Measurements from ENCODE around the gene OR10V1. TPM values are rescaled to one million over a fixed set of nuclear protein-coding genes. Genes with fewer than 3 reads are reported as not detected.

OR10V1 gene
- total and polyA plus RNA-seq, 2 donors from 2014 or later, result not detected

- Histone ChIP-seq H3K9me3 (ENCODE audit: control insufficient read depth in 2 of 3, insufficient read depth in 1 of 3, low read length in 3 of 3) (no peaks in the 10 kb centered on the region), H3K27me3 (ENCODE audit: control insufficient read depth, insufficient read depth, low read length) (no peaks in the 10 kb centered on the region), H3K4me3 (ENCODE audit: low read length in 3 of 3) (no peak overlapping the region), H3K27ac (ENCODE audit: low read depth in 2 of 2, low read length in 2 of 2) (no peak overlapping the region), H3K36me3 (ENCODE audit: control insufficient read depth in 2 of 3, insufficient read depth in 3 of 3, low read length in 3 of 3) (peaks cover 5 to 19% (median 8%) of the 10 kb centered on the region in 3 donors), H3K9ac (ENCODE audit: low read length in 3 of 3) (no peak overlapping the region), H3K4me1 (ENCODE audit: control insufficient read depth in 2 of 3, insufficient read depth in 2 of 3, low read depth in 1 of 3, low read length in 3 of 3) (peaks cover 0 to 16% (median 12%) of the 10 kb centered on the region in 3 donors)
- FAIRE-seq (no peak), DNase-seq (no peak)
- intact Hi-C loops (cut with DNase I), result no loop called here
- no peak for TF ChIP-seq CTCF (IDR thresholded peaks at IDR 0.05; ENCODE audit: borderline replicate concordance, extremely low read depth, insufficient read depth)
Measured at GRCh38 chr11:59666969-59667368, 46.7 kb downstream of the OR10V1 start.

Other genes starting within 250 kb of the OR10V1 start
- gene OR4D10, start 240.5 kb downstream of the OR10V1 start, total RNA-seq, result not detected
- gene OR4D10, start 240.5 kb downstream of the OR10V1 start, polyA plus RNA-seq (ENCODE audit: insufficient read depth, low read depth, low replicate concordance), result not detected
- gene OR4D11, start 210.3 kb downstream of the OR10V1 start, total RNA-seq, result not detected
- gene OR4D11, start 210.3 kb downstream of the OR10V1 start, polyA plus RNA-seq (ENCODE audit: insufficient read depth, low read depth, low replicate concordance), result not detected
- gene OR4D9, start 202.3 kb downstream of the OR10V1 start, total RNA-seq, result not detected
- gene OR4D9, start 202.3 kb downstream of the OR10V1 start, polyA plus RNA-seq (ENCODE audit: insufficient read depth, low read depth, low replicate concordance), result not detected
- 53.8 TPM for gene OSBP, start 98.1 kb downstream of the OR10V1 start, total RNA-seq
- gene OSBP, start 98.1 kb downstream of the OR10V1 start, polyA plus RNA-seq (ENCODE audit: insufficient read depth, low read depth, low replicate concordance), result 25.9 TPM
- 35.4 TPM for gene PATL1, start 44.8 kb downstream of the OR10V1 start, total RNA-seq
- 12.3 TPM for gene PATL1, start 44.8 kb downstream of the OR10V1 start, polyA plus RNA-seq (ENCODE audit: insufficient read depth, low read depth, low replicate concordance)
- gene STX3, start 41.5 kb upstream of the OR10V1 start, total RNA-seq, result 43.2 TPM
- gene STX3, start 41.5 kb upstream of the OR10V1 start, polyA plus RNA-seq (ENCODE audit: insufficient read depth, low read depth, low replicate concordance), result 57.2 TPM
- 38.0 TPM for gene MRPL16, start 96.9 kb upstream of the OR10V1 start, total RNA-seq
- 109 TPM for gene MRPL16, start 96.9 kb upstream of the OR10V1 start, polyA plus RNA-seq (ENCODE audit: insufficient read depth, low read depth, low replicate concordance)
- gene CBLIF, start 131.7 kb upstream of the OR10V1 start, total RNA-seq, result not detected
- not detected for gene CBLIF, start 131.7 kb upstream of the OR10V1 start, polyA plus RNA-seq (ENCODE audit: insufficient read depth, low read depth, low replicate concordance)
- gene TCN1, start 152.6 kb upstream of the OR10V1 start, total RNA-seq, result 1.8 TPM
- gene TCN1, start 152.6 kb upstream of the OR10V1 start, polyA plus RNA-seq (ENCODE audit: insufficient read depth, low read depth, low replicate concordance), result not detected
- gene OOSP3, start 164.9 kb upstream of the OR10V1 start, total RNA-seq, result not detected
- gene OOSP3, start 164.9 kb upstream of the OR10V1 start, polyA plus RNA-seq (ENCODE audit: insufficient read depth, low read depth, low replicate concordance), result not detected
- not detected for gene OOSP1, start 224.6 kb upstream of the OR10V1 start, total RNA-seq
- gene OOSP1, start 224.6 kb upstream of the OR10V1 start, polyA plus RNA-seq (ENCODE audit: insufficient read depth, low read depth, low replicate concordance), result not detected

Measured in kidney (tissue), 14 donors.